Measurements from ENCODE around the gene NAXD.
"Not testable (repeated sequence)": the region's sequence is repeated elsewhere in the genome, so short reads cannot be mapped to it uniquely, and the experiment has no call there.

The NAXD gene

DNA sequence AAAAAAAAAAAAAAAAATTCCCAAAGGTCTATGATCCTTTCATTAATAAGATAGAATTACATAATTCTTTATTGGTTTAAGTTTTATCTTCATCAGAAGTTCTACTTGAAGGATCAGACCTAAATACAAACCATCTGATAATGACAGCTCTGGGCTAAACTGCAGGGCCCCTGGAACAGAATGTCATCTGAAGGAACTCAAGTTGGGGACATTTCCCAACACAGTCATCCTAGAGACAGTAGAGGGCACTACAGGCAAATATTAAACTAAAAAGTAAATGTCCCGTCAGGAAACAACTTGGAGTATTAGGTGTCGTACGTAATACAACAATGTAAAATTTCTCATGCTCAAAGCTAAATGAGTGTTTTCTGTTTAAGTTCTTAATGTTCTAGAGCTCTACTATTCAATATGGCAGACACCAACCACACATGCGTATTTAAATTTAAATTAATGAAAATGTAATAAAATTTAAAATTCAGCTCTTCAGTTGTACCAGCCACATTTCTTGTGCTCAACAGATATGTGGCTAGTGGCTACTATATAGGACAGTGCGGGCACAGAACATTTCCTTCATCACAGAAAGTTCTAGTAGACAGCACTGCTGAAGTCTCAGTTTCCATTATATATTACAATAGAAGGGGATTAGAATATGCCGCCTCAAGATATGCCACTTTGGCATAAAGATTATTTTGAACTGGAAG is 21.8 kb upstream of the NAXD start:
- DNase-seq (ENCODE audit: low read depth in 2 of 3, low spot score in 1 of 3): no peak

GRCh38 chr13:110597041-110597689 is 18.2 kb upstream of the NAXD start:
- DNase-seq (ENCODE audit: low read depth in 2 of 3, low spot score in 1 of 3): no peak

DNA sequence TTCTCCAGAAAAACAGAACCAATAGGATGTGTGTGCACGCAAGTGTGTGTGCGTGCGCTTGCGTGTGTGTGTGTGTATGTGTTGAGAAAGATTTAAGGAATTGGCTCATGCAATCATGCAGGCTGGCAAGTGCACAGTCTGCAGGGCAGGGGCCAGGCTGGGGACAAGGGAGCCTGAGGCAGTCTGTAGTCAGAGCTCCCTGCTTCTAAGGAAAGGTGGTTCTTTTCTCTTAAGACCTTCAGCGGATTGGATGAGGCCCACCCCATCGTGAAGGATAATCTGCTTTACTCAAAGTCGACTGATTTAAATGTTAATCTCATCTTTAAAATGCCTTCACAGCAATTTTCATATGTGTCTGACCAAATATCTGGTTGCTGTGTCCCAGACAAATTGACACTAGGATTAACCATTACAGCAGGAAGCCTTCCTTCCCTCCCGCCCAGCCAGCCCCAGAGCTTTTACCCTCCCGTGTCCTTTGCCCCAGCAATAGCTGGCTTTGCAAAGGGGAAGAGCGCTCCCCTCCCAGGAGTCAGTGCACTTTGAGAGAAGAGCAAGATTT is 15.0 kb upstream of the NAXD start:
- DNase-seq (ENCODE audit: low read depth in 2 of 3, low spot score in 1 of 3): no peak

- no peak for DNase-seq (ENCODE audit: low read depth in 2 of 3, low spot score in 1 of 3)
Measured at GRCh38 chr13:110600980-110601379, 14.4 kb upstream of the NAXD start.

DNA sequence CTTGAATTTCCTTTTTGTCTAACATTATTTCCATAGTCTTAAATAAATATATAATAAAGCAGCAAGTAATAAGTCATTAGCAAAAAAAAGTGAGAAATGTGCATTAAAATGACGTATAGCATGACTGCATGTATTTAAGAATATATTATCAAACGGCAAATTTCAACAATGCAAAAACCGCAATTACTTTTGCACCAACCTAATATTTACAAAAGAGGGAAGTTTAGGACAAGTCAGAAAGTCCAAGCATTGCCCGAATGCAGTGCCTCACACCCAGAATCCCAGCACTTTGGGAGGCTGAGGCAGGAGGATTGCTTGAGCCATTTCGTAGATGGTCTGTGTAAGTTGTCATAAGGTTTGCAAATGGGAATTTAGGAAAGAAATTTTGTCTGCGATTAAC is 10.2 kb upstream of the NAXD start:
- no peak for DNase-seq (ENCODE audit: low read depth in 2 of 3, low spot score in 1 of 3)

GRCh38 chr13:110606281-110606680 is 9.1 kb upstream of the NAXD start:
- not testable (repeated sequence) for DNase-seq (ENCODE audit: low read depth in 2 of 3, low spot score in 1 of 3)

DNA sequence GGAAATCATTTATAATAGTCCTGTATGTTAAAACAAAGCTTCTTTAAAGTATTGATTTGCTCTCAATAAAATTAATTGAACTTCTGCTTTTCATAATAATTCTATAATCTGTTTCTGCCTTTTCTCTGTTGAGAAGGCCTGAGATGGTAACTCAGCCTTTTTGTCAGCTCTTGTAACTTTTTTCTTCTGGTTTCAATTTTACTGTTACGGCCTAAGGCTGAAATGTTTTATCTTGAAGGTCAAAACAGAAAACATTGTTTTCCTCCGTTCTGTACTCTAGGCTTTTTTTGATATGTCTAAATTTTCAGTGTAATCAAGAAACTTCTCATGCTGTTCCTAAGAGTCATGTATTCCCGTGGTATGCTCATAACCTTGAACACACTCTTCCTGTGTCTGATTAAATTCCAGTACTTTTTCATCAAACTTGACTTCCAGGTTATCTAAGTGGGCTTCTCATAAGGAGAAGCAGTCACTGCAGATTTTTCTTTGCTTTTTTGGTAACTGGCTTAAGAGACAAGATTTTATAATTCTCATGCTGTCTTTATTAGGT is 7.6 kb upstream of the NAXD start:
- no peak for DNase-seq (ENCODE audit: low read depth in 2 of 3, low spot score in 1 of 3)

DNA sequence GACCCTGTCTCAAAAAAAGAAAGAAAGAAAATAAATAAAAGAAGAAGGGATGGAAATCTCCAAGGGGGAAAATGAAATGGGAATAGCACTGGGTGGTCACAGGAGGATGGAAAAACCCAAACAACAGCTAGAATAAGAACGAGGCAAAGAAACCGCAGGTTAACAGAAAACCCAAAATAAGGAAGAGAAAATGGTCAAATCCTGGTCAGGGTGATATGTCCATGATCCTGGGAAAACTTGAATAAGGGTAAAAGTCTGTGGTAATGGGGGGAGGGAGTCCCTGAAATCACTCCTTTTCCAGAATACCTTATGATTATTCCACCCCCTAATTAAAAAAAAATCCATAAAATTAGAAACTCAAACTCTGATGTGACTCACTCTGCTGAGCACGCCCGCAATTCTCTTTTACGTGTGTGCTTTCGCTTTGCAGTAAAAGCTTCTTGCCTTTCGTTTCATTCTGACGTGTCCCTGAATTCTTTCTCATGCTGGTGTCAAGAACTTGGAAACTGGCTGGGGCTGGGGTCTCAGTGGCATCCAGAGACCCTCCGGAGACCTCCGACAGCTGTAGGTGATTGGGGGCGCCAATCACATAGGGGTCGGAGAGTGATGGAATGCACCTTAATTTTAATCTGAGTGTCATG is 4.3 kb upstream of the NAXD start:
- DNase-seq (ENCODE audit: low read depth in 2 of 3, low spot score in 1 of 3): no peak

DNA sequence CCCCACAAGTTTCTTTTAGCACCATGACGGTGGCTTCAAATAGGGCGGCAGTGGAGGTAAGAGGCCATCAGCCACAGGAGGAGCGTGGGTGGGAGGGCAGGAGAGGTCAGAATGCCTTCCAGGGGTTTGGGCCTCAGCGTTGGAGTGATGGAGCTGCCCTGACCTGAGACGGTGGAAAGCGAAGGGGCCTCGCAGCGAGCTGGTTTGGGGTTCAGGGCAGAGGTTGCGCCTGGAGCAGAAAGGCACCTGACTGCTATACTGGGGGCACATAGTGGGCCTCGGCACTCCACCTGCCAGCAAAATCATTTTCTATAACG is 382 bp upstream of the NAXD start:
- no peak for DNase-seq (ENCODE audit: low read depth in 2 of 3, low spot score in 1 of 3)

- peak in 2 of 3 donors; percentile 34 for DNase-seq (ENCODE audit: low read depth in 2 of 3, low spot score in 1 of 3)
Measured at GRCh38 chr13:110616103-110617101, 1.1 kb downstream of the NAXD start.

DNA sequence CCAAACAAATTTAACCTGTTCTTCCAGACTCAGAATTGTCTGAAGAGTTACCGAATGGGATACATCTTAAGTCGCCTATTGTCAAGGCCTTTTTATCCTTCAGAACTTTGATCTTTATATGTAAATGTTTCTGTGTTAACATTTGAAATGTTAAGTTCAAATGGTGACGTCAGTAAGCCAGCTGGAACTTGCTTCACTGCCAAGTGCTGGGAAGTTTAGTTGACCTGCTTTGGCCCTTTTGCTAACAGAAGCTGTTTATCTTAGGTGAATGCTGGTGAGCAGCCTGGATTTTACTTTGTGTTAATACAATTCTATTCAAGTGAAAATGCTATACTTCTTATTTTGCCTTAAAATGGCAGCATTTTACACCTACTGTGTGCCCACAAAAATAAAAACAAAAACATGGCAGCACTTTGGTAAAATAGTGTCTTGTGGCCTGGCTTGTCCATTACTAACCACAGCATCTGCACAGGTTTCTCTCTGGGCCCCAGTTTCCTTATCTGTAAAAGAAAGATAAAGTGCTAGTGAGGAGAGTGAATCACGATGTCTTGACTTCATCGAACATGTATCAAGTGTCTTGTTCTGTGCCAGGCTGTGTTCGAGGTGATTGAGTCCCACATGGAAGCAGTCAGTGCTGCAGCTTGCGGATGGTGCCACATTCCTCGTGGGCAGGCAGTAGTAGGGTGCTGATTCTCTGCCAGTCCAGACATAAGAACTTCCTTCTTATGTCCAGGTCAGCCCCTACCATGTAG is 2.2 kb downstream of the NAXD start:
- DNase-seq (ENCODE audit: low read depth in 2 of 3, low spot score in 1 of 3): no peak

- DNase-seq (ENCODE audit: low read depth in 2 of 3, low spot score in 1 of 3): no peak
Measured at GRCh38 chr13:110618167-110618566, 2.8 kb downstream of the NAXD start.

GRCh38 chr13:110618780-110619179 is 3.4 kb downstream of the NAXD start:
- no peak for DNase-seq (ENCODE audit: low read depth in 2 of 3, low spot score in 1 of 3)

DNA sequence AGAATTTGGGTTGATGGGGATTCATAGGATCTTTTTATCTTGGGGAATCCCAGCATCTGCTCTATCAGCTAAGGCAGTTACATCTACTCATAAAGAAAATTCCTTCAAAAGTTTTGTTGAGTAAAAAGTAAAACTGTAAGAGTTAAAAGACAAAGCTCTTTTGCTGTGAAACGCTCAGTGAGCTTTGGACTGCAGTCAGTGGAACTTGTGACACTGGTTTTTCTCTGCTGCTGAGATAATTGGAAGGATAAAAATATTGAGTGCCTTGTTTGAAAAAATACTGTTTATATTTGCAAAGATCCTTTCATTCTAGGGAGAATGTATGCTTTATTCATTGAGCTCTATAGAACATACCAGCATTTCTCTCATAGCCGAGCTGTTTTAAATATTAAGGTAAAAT is 5.3 kb downstream of the NAXD start:
- DNase-seq (ENCODE audit: low read depth in 2 of 3, low spot score in 1 of 3): no peak

DNA sequence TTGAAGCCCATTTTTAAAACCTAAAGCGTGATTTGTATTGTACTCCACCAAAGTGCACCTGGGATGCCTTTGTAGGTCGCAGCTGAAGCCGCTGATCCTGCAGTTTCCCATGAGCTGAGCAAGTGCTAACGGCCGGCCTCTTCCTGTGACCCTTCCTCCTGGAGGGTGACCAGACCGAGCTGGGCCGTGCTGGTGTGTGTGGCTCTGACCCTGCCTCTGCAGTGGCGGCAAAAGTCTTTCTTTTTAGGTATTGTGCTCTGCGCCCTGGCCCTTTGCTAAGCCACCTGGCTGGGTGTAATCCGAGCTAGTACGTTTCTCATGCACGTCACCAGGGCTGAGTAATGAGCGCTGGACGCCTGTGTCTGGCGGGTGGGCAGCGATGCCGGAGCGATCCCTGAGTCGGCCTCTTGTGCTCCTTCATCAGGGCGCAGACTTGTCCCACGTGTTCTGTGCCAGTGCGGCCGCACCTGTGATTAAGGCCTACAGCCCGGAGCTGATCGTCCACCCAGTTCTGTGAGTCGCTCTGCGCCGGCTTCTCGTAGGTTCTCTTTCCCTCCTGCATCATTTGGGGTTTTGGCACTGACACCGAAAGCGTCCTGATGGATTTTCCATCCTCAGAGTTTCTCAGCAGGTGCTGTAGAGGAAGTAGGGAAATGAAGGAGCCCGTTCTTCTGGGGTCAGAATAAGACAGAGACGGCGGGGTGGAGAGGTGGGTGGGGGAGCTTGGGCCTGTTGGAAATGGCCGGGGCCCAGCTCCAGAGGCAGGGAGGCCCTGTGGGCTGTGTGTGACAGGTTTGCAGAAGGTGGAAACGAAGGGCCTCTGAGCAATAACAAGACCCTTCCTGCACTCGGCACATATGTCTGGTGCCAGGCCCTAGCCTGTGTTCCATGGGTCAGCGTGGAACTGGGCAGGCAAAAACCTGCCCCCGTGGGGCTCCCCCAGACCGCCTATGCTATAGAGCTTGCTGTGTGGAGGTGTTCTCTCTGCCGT is 9.7 kb downstream of the NAXD start:
- DNase-seq (ENCODE audit: low read depth in 2 of 3, low spot score in 1 of 3): no peak

- no peak for DNase-seq (ENCODE audit: low read depth in 2 of 3, low spot score in 1 of 3)
Measured at GRCh38 chr13:110625771-110626321, 10.5 kb downstream of the NAXD start.

- no peak for DNase-seq (ENCODE audit: low read depth in 2 of 3, low spot score in 1 of 3)
Measured at GRCh38 chr13:110626521-110626920, 11.2 kb downstream of the NAXD start.

DNA sequence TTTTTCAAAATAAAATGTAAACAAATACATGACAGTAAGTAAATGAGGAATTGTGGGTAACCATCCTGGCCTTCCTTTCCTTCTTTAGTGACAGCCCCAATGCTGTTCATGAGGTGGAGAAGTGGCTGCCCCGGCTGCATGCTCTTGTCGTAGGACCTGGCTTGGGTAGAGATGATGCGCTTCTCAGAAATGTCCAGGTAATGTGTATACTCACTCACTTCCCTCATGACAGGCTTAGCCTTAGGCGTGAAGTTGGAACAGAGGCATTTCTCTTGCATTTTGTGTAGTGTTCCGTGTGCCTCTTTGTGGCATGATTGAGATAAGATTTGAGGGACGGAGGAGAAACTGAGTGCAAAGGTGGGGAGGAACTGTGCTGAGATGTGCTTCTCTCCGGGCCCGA is 12.0 kb downstream of the NAXD start:
- DNase-seq (ENCODE audit: low read depth in 2 of 3, low spot score in 1 of 3): no peak

Measured in stimulated activated CD4-positive, alpha-beta T cell treated with anti-CD3 and anti-CD28 coated beads, Interleukin-12 subunit alpha, Interleukin-12 subunit beta, amount 100 ng/mL, for 48 hours (primary cell).